Posterior vena cava (tissue), 2 donors: Measurements from ENCODE around the gene KIFC3. TPM values are rescaled to one million over a fixed set of nuclear protein-coding genes. Genes with fewer than 3 reads are reported as not detected.
"Not testable (repeated sequence)": the region's sequence is repeated elsewhere in the genome, so short reads cannot be mapped to it uniquely, and the experiment has no call there.

Experiments
- DNase-seq: peaks from one replicate; pipeline ENCODE4 v3.0.0-alpha.2; 2020; ENCODE audit warnings: low spot score
- intact Hi-C, 2 donors: fragments of 100-400 bp; cut with DNase I; formaldehyde crosslinking; loops; one replicate each; pipeline versions ENCODE4 v1.14.1 to v1.14.2; 2022 to 2023
- total RNA-seq, 2 donors: library from RNA; stranded (reverse); fragmentation: NEBNext Ultra II Directional; extraction: Animal tissue kit (Norgen Biotek cat#: 25700); gene quantifications; one replicate each; pipeline ENCODE4 v1.2.1, GENCODE V29; 2021
- donor health status: DM: yes; HTN: yes; CAD: no.
- donor health status: DM: yes; HTN: yes; CAD: no.

Gene KIFC3
- total RNA-seq, 2 donors from 2014 or later, result 63.9 to 67.7 TPM

DNA sequence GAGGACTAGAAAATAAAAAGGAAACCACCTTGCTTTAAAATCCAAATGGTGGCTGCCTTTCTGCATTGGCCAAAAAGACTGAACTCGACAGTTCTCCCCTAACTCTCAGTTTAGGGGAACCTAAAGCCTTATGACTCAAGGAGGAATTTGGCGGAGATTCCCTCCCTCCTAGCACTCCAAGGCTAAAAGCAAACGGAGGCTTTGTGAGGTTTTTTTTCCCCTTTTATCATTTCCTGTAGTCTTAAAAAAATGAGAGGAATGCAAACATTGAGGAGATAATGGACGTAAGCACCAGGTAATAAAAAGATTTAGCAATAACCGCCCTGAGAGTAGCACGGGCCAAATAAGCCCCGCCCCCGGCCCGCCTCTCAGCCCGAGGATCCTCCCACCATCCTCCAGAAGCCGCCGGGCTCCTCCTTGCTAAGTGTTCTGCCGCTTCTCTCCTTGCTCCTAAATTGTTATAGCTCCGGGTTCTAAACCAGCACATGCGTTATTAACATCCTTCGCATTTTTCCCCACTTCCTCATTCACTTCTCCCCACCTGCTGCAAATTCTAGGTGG lies 5.8 kb upstream of the KIFC3 start:
- peak; percentile 93 for DNase-seq
- intact Hi-C loops, result no loop called here

DNA sequence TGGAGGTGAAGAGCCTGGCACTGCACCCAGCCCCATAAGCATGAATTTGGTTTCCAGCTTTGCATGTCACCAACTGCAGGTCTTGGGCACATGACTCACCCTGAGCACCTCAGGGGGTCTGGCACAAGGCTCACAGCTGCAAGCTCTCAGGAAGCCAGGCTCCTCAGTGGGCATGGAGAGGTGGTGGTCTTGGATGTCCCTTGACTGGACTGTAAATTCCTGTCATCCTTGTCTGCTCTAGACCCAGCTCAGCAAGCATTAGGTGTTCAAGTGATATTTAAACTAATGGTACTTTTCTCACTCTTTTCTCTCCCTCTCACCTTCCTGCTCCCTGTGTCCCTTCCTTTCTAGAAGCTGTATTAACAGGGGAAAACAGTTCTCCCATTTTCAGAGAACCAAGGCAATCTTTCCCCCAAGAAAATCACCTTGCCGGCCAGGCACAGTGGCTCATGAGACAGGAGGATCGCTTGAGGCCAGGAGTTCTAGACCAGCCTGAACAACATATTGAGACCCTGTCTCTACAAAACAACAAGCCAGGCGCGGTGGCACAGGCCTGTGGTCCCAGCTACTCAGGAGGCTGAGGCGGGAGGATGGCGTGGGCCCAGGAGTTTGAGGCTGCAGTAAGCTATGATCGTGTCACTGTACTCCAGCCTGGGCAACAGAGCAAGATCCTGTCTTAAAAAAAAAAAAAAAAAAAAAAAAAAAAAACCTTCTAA lies 5.1 kb upstream of the KIFC3 start:
- DNase-seq, result no peak
- intact Hi-C loops, result no loop called here

DNA sequence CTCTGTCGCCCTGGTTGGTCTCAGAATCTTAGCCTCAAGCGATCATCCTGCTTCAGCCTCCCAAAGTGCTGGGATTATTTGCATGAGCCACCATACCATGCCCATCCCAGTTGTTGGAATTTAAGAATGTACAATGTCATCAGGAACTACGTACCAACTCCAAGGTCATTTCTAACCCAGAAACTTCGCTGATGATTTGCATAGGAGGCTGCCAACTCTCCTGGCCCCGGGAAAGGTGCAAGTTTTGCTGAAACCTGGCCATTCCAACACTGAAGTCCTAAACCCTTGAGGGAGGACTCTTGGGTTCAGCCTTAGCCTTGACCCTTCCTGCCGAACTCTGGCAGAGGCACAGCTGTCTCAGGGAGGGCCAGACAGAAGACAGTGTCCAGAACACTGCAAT lies 2.9 kb upstream of the KIFC3 start:
- no peak for DNase-seq
- intact Hi-C loops, result no loop called here

DNA sequence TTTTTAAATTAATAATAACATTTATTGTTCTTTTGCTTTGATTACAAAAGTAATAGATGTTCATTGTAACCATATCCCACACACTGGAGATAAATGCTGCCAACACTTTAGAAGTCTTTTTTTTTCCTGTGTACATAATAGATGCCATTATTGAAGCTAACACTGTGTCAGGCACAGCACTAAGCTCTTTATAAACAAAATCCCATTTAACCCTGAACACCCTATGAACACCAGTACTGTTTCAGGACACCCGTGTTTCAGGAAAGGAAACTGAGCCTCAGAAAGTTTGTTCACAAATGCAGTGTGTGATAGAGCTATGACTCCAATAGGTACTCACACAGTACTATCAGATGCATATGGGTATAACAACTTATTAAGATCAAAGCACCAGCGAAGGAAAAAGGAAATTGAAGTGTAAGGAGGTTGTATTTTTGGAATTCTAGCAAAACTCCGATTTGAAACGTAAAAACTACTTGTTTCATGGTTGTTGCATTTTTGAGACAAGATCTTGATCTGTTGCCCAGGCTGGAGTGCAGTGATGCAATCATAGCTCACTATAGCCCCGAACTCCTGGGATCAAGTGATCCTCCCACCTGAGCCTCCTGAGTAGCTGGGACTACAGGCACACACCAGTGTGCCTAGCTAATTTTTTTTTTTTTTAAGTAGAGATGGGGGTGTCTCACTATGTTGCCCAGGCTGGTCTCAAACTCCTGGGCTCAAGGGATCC lies 2.0 kb upstream of the KIFC3 start:
- DNase-seq, result no peak
- intact Hi-C loops, result loop anchor here (5.0 kb wide), 2 partner anchors 58 to 852 kb away; no protein-coding TSS in a partner anchor

DNA sequence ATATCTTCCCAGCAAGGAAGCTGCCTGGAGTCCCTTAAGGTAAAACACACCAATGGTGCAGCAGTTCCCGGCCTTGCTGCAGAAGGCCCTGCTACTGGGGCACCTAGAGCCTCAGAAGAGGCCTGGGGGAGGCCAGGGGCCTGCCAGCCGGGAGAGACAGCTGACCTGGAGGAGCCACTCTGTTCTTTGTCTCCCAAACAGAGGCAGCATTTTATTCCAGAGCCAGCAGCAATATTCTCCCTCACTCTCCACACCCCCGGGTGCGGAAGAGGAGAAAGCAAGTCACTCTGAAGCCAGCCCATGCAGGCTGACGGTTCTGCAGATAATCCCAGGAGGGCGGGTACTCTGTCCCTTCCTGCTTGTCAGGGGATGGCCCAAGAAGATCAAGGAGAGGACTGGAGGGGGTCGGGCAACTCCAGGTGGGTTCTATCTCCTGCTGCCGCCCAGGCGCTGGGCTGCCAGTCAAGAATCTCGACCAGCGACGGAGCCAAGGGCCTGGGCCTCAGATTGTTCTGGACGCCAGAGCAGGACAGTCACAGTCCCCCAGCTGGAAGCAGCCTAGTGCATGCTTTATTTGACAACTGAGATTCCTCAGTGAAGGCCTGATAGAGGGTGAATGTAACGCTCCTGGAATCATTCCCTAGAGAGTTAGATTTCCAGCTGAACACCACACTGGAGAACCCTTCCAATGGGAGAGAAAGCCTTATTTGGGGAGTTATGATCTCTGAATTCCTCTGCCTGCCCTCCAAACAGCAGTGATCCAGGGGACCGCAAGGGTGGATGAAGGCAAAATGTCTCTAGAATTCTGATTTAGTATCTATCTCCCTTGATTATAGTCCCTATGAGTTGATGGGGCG lies 1.1 kb upstream of the KIFC3 start:
- intact Hi-C loops, result loop anchor here (5.0 kb wide), 2 partner anchors 59 to 851 kb away; no protein-coding TSS in a partner anchor

DNA sequence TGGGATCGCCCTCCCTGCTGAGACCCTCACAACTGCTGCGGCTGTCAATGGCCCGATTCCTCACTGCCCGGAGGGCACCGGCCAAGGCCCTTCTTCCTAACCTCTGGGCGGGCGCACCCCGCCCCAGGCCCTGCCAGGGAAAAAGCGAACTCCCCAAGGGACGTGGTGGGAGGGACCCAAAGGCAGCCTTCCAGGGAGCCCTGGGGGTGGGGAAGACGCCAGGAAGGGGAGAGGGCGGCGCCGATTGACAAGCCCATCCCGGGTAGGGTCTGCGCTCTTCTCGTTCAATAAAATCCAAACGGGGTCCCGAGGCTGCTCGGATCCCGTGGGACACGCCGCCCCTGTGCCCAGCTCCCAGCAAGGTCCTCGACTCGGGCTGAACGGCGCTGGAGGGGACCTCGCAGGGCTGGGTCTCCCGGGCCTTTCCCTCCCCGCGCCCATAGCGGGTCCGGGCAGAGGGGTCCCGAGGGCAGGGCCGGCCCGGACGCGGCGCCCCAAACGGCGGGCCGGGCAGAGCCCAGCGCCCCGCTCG lies 416 bp downstream of the KIFC3 start:
- peak; percentile 87 for DNase-seq
- intact Hi-C loops, result loop anchor here (5.0 kb wide), 2 partner anchors 60 to 850 kb away; no protein-coding TSS in a partner anchor

More for the DNA sequence above, 1.1 kb upstream of the KIFC3 start:
- DNase-seq, result no peak

DNA sequence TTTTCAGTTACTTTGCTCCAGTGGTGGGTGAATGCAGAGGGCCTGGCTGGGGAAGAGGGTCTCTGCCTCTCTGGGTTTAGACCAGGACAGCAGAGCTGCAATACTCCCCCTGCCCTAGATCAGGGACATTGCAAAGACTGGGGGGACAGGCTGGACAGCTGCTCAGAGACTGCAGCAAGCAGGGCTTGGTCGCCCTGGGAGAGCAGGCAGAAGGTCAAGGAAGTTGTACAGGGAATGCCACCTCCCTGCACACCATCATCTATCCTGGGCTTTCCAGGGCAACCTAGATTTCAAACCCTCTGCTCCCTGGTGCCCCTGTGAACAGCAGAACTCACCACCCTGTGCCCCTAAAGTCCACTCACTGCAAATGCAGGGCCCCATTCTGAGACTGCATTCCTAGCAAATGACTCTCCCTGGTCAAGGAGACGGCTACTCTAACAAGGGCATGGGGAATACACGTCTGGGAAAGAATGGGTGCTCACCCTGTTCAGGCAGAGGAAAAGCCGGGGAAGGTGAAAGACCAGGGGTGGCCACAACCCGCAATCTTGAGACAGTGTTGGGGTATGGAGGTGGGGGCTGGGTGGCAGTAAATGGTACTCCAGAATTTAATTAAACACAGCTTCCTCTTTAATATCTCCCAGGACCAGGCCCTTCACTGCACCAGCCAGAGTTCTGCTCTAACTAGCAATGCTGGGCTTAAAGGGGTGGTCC lies 1.0 kb downstream of the KIFC3 start:
- intact Hi-C loops, result loop anchor here (5.0 kb wide), 2 partner anchors 61 to 849 kb away; no protein-coding TSS in a partner anchor
- DNase-seq, result no peak

DNA sequence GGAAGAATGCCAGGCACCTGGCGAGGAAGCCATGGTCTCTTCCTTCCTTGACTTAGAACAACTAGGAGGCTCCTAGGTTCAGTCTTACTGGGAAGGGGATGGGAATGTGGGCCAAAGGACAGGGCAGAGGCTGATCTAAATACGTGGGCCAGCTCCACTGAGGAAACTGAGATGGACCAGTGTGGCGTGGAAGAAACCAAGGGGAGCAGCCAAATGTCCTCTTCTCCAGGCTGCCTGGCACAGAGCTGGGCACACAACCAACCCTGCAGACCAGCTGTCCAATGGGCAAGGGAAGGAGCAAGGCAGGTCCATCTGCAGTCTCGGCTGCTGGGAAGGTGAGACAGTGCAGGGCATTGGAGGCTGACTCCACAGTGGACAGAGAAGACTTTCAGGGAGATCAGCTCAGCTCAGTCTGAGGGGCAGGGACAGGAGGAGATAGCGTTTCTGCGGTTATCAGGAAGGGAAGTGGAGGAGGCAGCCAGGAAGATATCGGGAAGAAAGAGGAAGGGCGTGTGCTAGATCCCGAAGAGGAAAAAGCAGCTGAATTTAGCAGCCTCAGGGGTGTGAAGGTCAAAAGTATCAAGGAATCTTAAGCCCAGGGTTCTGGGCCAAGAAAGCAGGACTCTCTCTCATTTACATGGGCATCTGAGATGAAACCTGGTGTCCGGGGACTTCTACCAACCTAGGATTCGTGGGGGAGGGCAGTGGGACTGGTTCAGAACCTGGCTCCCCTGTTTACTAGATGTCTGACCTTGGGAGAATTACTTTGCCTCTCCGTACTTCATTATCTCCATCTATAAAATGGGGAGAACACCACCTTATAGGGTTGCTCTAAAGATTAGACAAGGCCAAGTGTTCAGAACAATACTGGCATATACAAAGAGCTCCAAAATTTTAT lies 1.8 kb downstream of the KIFC3 start:
- intact Hi-C loops, result loop anchor here (5.0 kb wide), 2 partner anchors 62 to 848 kb away; no protein-coding TSS in a partner anchor
- no peak for DNase-seq

DNA sequence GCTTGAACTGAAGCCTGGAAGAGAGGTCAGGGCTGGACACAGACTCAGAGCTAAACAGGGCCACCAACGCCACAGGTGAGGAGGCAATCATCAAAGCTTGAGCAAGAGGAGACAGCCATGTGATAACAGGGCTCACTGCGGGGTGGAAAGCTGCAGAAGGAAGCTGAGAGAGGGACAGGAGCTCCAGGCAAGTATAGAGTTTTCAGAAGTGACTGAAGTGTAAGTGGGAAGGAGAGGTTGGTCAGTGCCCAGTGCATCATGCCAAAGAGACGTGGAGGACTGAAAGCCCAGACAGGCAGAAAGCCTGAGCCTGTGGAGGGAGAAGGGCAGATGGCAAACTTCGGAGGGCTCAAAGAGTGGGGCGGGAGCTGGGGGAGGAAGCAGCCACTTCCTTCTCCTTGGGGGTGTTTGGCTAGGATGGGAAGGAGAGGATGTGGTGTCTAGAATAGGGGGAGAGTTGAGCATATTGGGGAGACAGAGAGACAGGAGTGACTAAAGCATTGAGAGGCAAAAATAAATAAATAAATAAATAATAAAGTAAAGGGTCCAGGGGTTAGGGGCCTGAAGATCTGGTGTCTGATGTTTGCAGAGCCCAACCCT lies 2.6 kb downstream of the KIFC3 start:
- DNase-seq, result no peak
- intact Hi-C loops, result loop anchor here (5.0 to 10.0 kb wide), 3 partner anchors 63 to 847 kb away; partner anchors contain the start of gene CFAP20 (in 1 of the 2)

DNA sequence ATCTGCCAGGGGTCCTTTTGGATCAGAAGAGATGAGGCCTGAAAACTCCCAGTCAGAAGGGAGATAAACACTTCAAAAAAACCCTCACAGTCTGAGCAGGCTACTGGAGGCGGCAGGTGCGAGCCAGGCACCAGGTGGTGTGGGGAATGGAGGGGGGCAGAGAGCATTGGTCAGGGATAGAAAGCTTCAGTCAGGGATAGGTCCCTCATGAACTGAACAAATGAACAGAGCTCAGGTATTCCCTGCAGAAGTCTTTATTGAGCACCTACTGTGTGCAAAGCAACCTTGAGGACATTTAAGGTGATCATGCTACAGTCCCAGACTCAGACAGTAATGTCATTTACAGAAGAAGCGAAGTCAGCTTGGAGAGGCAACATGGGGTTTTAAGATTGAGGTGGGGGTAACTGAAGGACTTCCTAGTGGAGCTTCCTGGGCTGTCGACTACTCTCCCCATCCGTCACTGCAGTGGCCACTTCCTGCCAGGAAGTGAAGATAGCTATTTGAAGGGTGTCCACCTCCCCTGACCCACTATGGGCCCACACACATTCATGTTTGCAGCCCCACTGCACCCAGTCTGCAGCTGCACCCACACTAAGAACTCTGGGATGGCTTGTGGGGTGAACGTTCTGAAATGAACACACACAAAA lies 3.2 kb downstream of the KIFC3 start:
- intact Hi-C loops, result loop anchor here in 1 of 2 donors (10.0 kb wide), 1 partner anchor 326 kb away; the partner anchor contains the start of gene CFAP20
- no peak for DNase-seq

DNA sequence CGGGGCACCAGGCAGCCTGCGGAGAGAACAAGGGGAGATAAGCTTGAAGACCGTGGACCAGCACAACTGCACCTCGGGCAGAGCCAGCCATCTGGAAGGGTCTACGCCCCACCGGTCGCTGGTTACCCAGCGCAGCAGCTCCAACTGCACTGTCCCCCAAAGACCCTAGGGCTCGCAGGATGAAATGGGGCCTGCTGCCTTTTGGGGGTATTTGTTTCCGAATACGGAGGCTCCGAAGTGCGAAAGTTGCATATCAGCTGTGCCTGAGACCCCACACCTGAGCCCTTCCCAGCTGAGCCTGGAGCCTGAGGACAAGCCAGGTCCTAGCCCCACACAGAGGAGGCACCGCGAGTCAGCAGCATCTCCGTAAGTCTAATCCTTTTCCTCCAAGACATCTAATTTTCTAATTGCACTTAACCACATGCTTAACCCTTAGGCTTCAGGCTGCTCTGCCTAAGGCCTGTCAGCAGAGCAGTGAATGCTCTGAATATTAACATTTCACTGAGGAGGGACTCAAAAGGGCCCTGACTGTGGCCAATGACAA lies 4.0 kb downstream of the KIFC3 start:
- intact Hi-C loops, result loop anchor here in 1 of 2 donors (10.0 kb wide), 1 partner anchor 326 kb away; the partner anchor contains the start of gene CFAP20
- no peak for DNase-seq

DNA sequence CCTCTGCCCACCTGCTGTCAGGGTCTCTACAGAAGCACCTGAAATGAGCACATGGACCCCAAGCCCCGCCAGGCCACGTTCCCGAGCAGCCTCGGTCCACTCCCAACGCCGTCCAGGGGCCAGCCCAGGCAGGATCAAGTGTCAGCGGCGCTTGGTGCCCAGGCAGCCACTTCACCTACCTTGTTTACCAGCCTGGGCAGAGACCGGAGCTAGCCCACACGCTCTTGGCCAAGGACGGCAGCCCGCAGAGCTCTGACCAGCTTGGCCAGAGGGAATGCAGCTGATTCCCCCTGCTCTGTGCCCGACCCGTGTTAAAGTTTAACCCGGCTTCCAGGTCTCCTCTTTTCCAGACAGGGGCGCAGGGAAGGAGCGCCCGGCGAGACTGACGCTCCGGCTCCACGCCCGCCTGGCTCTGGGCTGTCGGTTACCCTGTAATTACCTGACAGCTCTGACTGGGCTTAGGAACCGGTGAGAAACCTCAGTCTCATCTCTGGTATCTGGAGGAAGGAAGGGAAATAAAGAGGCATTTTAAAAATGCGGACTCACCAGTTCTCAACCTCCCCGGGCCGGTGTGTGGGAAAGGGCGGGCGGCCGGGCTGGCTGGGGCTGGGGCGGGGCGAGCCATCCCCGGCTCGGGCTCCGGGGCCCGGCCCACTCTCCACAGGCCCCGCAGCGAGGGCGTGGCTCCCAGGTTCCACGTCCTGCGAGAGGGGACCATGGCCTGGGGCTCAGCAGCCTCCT lies 4.6 kb downstream of the KIFC3 start:
- intact Hi-C loops, result loop anchor here in 1 of 2 donors (1.0 to 10.0 kb wide), 2 partner anchors 38 to 327 kb away; partner anchors contain the start of gene CFAP20
- DNase-seq, result no peak

DNA sequence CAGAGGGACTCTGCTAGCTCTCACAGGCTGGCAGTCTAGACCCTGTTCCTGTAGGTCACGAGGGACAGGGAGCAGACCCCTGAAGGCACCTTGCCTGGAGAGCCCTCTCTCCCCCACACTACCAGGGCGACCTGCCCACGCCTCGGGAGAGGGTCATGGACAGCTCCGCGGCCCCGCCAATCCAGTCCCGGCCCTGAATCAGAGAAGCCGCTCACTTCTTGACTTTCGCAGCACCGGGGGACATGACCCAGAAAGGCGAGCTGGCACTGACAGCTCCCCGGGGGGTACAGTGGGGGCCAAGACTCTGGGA lies 5.1 kb downstream of the KIFC3 start:
- intact Hi-C loops, result loop anchor here in 1 of 2 donors (1.0 to 10.0 kb wide), 2 partner anchors 38 to 328 kb away; partner anchors contain the start of gene CFAP20

DNA sequence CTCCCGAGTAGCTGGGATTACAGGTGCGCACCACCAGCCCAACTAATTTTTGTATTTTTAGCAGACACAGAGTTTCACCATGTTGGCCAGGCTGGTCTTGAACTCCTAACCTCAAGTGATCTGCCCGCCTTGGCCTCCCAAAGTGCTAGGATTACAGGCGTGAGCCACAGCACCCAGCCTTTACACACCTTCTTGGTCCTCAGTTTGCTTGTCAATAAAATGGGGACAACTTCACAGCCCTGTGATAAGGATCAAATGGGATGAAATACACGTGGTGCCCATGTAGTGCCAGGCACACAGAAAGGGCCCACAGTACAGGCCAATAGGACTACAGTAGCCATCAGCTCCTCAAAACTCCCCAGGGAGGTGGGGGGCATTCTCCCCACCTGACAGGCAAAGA lies 6.3 kb downstream of the KIFC3 start:
- intact Hi-C loops, result loop anchor here in 1 of 2 donors (10.0 kb wide), 1 partner anchor 329 kb away; the partner anchor contains the start of gene CFAP20
- not testable (repeated sequence) for DNase-seq

More for the DNA sequence above, 5.1 kb downstream of the KIFC3 start:
- DNase-seq, result no peak

DNA sequence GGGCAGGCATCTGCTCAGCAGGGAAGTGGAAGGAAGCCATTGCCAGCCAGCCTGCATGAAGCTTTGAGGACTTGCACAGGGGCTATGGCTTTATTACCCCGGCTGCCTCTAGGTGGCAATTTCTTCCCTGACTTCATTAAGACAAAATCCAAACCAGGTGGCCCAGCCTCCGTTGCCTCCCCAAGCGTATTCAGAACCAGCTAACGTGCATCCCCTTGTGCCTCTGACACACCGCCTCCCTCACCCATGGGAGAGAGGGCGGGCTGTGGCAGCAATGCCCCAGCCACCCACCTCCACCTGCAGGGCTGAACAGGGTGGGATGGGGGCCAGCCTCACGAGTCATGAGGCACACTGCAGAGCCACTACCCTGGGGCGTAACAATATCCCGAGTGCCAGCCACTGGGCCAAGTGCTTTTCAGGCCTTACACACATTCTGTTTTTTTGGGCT lies 6.8 kb downstream of the KIFC3 start:
- no peak for DNase-seq
- intact Hi-C loops, result loop anchor here in 1 of 2 donors (10.0 kb wide), 1 partner anchor 329 kb away; the partner anchor contains the start of gene CFAP20
